Measurements from ENCODE around the gene SPC25.
"Not testable (repeated sequence)": the region's sequence is repeated elsewhere in the genome, so short reads cannot be mapped to it uniquely, and the experiment has no call there.

The SPC25 gene

DNA sequence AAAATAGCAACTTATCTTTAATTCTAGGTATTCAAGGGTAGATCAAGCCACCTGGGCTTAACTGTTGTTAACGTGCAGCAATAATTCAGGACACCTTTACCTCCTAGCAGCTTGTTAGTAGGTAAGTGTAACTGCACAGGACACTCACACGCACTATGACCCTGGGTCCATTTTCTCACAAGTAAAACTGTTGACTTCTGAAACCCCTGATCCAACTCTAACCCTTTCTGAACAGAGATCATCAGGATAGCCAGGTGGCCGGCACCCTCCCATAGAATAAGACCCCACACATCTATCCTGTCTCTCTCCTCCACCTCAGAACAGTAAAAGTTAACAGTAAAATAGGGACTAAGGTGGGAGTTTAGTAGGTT is 610 bp downstream of the SPC25 start:
- H3K4me3 ChIP-seq (ENCODE audit: low read depth, low read length) = peak overlapping the region; percentile 83
- no peak for TF ChIP-seq CTCF (IDR thresholded peaks at IDR 0.05; ENCODE audit: low read depth, low read length)

- H3K4me3 ChIP-seq (ENCODE audit: low read depth, low read length) = no peak overlapping the region
- TF ChIP-seq CTCF (IDR thresholded peaks at IDR 0.05; ENCODE audit: low read depth, low read length) = no peak
Observed at GRCh38 chr2:168884975-168885374, 5.3 kb downstream of the SPC25 start.

DNA sequence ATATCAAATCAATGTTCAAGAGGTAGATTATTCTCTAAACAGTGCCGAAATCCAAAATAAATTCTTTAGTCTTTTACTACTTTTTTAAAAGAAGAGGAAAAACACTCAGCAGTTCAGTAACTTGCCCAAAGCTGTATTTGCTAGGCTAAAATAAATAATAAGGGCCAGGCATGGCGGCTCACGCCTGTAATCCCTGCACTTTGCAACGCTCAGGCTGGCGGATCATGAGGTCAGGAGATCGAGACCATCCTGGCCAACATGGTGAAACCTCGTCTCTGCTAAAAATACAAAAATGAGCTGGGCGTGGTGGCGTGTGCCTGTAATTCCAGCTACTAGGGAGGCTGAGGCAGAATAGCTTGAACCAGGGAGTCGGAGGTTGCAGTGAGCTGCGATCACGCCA is 8.1 kb downstream of the SPC25 start:
- not testable (repeated sequence) for H3K4me3 ChIP-seq (ENCODE audit: low read depth, low read length)

- no peak overlapping the region for H3K4me3 ChIP-seq (ENCODE audit: low read depth, low read length)
- no peak for TF ChIP-seq CTCF (IDR thresholded peaks at IDR 0.05; ENCODE audit: low read depth, low read length)
Observed at GRCh38 chr2:168874368-168875054, 15.7 kb downstream of the SPC25 start.

GRCh38 chr2:168870824-168871223 is 19.4 kb downstream of the SPC25 start:
- not testable (repeated sequence) for H3K4me3 ChIP-seq (ENCODE audit: low read depth, low read length)

DNA sequence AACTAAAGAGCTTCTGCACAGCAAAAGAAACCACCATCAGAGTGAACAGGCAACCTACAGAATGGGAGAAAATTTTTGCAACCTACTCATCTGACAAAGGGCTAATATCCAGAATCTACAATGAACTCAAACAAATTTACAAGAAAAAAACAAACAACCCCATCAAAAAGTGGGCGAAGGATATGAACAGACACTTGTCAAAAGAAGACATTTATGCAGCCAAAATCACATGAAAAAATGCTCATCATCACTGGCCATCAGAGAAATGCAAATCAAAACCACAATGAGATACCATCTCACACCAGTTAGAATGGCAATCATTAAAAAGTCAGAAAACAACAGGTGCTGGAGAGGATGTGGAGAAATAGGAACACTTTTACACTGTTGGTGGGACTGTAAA is 19.9 kb downstream of the SPC25 start:
- not testable (repeated sequence) for H3K4me3 ChIP-seq (ENCODE audit: low read depth, low read length)

GRCh38 chr2:168867164-168867563 is 23.1 kb downstream of the SPC25 start:
- H3K4me3 ChIP-seq (ENCODE audit: low read depth, low read length) = not testable (repeated sequence)

DNA sequence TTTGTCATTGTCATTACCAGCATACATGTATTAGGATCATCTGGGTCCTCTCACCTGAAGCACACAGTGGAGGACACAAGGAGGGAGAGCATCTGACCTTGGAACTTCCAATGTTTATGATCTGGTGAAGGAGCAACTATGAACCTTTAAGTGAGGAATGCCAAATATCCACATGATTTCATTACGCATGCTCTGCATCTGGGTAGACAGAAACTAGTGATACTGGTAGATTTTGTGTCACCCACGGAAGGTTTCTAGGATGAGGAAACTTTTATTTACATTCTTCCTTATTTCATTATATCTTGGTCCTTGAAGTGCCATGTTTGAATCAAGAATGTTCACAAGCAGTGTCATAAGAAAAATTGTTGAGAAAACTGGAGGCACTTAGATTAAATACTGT is 32.1 kb downstream of the SPC25 start:
- no peak overlapping the region for H3K4me3 ChIP-seq (ENCODE audit: low read depth, low read length)
- no peak for TF ChIP-seq CTCF (IDR thresholded peaks at IDR 0.05; ENCODE audit: low read depth, low read length)

DNA sequence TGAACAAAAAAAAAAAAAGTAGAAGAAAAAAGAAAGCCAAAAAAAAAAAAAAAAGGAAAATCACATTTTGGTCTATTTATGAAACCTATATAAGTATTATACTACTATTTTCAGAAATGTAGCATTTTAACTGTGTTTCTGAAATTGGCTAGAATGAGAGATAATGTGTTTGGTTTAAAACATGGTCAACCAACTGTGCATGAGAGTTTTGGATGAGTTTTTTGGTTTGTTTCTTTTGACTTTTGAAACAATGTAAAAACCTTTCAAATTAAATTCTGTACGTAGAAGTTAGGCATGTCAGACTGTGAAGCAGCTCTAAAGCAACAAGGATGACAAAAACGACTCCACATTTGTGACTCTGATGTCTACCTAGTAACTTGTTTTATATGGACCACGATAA is 34.6 kb downstream of the SPC25 start:
- H3K4me3 ChIP-seq (ENCODE audit: low read depth, low read length) = no peak overlapping the region
- TF ChIP-seq CTCF (IDR thresholded peaks at IDR 0.05; ENCODE audit: low read depth, low read length) = no peak

GRCh38 chr2:168854651-168855050 is 35.6 kb downstream of the SPC25 start:
- no peak overlapping the region for H3K4me3 ChIP-seq (ENCODE audit: low read depth, low read length)
- TF ChIP-seq CTCF (IDR thresholded peaks at IDR 0.05; ENCODE audit: low read depth, low read length) = no peak
